DOHH2 (cell line): Measurements from ENCODE around the gene ANTXRL.

Source experiments
- CTCF ChIP-seq: fragments of 200-600 bp; sonication (generic); IDR thresholded peaks from one replicate; pipeline ENCODE4 v1.5.1; 2014; ENCODE audit warnings: antibody characterized with exemption, mild to moderate bottlenecking, low read depth, low read length; ENCODE audit not compliant: poor library complexity, severe bottlenecking
- EZH2phosphoT487 ChIP-seq: fragments of 200-600 bp; sonication (generic); IDR thresholded peaks from 2 replicates; pipeline ENCODE4 v1.6.1; 2017; ENCODE audit warnings: borderline replicate concordance, mild to moderate bottlenecking, antibody characterized with exemption, low read length, moderate library complexity, mixed read lengths

DNA sequence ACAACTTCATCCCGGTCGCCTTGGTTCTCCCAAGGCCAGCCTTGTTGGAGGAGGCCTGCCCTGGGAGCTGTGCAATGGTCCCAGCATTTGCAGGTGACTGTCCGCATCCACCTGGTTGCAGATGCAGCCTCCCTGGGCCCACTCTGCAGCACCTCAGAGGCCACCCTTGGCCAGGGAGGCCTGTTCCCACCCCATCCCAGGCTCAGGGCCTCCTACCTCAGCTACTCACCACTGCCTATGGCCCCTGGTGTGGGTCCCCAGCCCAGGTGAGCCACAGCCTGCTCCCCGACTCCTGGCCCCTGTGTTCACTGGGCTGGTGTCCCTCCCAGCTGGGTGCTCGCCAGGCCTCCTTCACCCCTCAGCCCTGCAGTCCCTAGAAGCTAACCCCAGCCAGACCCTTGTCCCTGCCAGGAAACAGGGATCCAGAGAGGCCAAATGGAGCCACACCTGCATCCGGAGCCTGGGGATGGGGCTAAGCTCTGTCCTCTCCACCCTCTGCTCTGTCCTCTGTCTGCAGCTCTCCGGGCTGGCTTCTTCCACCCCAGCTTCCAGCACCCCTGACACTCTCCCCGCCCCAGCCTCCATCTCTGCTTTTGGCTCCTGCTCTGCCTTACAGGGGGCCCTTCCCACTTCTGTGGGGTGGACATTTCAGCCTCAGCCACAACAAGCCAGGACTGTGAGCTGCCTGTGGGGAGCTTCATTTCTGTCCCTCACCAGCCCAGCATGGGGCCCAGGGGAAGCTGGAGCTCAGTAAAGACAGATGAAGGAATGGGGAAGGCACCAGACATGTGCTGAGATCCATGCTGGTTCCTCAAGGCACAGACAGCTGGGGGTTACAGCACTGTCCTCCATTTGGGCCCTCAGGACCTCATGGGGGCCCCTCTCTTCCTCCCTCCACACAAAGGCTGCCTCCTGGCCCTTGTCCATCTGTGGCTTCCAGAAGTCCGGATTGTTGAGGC, 35.6 kb upstream of the ANTXRL start:
- no peak for TF ChIP-seq CTCF
- TF ChIP-seq EZH2phosphoT487, result no peak
